Measurements from ENCODE around the gene KCNN1.

Gene KCNN1

DNA sequence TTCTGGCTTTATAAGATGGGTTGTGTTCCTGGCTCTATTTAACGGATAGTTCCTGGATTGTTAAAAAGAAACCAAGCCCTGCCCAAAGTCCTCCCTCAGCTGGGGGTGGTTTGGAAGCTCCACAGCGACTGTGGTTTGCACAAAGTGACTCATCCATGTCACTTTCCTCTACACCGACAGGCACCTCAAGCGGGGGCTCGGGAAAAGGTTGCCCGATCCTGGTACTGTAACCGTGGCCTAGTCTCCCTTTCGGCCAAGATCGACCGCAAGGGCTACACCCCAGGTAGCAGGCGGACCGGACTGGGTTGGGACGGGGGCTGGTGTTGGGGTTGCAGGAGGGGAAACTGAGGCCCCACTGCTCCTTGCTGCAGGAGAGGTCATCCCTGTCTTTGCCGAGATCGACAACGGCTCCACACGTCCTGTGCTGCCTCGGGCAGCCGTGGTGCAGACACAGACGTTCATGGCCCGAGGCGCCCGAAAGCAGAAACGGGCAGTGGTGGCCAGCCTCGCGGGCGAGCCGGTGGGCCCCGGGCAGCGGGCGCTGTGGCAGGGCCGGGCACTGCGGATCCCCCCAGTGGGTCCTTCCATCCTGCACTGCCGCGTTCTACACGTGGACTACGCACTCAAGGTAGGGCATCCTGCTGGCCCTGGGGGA, 42.6 kb downstream of the KCNN1 start:
- H3K9ac ChIP-seq (ENCODE audit: low read length), result no peak overlapping the region

DNA sequence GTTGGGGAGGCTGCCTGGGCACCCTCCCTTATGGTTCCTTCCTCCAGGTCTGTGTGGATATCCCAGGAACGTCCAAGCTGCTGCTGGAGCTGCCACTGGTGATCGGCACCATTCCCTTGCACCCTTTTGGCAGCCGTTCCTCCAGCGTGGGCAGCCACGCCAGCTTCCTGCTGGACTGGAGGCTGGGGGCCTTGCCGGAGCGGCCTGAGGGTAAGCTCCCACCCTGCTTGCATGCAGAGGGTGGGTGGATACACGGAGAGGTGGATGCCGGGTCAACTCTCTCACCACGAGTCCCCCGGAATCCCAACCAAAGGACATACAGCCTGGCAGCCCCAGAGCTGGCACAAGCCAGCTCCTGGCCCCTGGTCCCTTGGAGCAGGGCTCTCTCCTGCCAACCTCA, 43.2 kb downstream of the KCNN1 start:
- Histone ChIP-seq H3K79me2 (ENCODE audit: low read length) (peaks cover 8% of the 10 kb centered on the region; the same call in 1 of the 2 replicates), H3K4me2 (ENCODE audit: low read length) (no peak overlapping the region), H3K27me3 (ENCODE audit: low read depth, low read length) (no peaks in the 10 kb centered on the region), H3K4me1 (ENCODE audit: low read length) (peaks cover 9% of the 10 kb centered on the region), H3K9me3 (ENCODE audit: insufficient read depth, low read length) (no peaks in the 10 kb centered on the region), H3K36me3 (replicated peaks; ENCODE audit: low read depth, low read length) (peaks cover 55% of the 10 kb centered on the region), H2AFZ (ENCODE audit: low read depth, low read length) (no peak overlapping the region), H3K9ac (ENCODE audit: low read length) (no peak overlapping the region), H4K20me1 (ENCODE audit: insufficient read depth, low read length) (no peaks in the 10 kb centered on the region), H3K4me3 (ENCODE audit: low read length) (no peak overlapping the region), H3K27ac (ENCODE audit: low read length) (no peak overlapping the region)
- TF ChIP-seq, protein P1, sequence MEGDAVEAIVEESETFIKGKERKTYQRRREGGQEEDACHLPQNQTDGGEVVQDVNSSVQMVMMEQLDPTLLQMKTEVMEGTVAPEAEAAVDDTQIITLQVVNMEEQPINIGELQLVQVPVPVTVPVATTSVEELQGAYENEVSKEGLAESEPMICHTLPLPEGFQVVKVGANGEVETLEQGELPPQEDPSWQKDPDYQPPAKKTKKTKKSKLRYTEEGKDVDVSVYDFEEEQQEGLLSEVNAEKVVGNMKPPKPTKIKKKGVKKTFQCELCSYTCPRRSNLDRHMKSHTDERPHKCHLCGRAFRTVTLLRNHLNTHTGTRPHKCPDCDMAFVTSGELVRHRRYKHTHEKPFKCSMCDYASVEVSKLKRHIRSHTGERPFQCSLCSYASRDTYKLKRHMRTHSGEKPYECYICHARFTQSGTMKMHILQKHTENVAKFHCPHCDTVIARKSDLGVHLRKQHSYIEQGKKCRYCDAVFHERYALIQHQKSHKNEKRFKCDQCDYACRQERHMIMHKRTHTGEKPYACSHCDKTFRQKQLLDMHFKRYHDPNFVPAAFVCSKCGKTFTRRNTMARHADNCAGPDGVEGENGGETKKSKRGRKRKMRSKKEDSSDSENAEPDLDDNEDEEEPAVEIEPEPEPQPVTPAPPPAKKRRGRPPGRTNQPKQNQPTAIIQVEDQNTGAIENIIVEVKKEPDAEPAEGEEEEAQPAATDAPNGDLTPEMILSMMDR (IDR thresholded peaks at IDR 0.05; ENCODE audit: low read depth, low read length), result no peak
- TF ChIP-seq EZH2phosphoT487 (IDR thresholded peaks at IDR 0.05; ENCODE audit: low read depth), result no peak

More for the DNA sequence above, 42.6 kb downstream of the KCNN1 start:
- no peak overlapping the region for H3K4me3 ChIP-seq (ENCODE audit: low read length)
- peaks cover 8% of the 10 kb centered on the region; the same call in 1 of the 2 replicates for H3K79me2 ChIP-seq (ENCODE audit: low read length)
- no peaks in the 10 kb centered on the region for H3K27me3 ChIP-seq (ENCODE audit: low read depth, low read length)
- peaks cover 52% of the 10 kb centered on the region for H3K36me3 ChIP-seq (replicated peaks; ENCODE audit: low read depth, low read length)
- no peaks in the 10 kb centered on the region for H3K9me3 ChIP-seq (ENCODE audit: insufficient read depth, low read length)
- peaks cover 9% of the 10 kb centered on the region for H3K4me1 ChIP-seq (ENCODE audit: low read length)
- H3K4me2 ChIP-seq (ENCODE audit: low read length), result no peak overlapping the region
- no peak overlapping the region for H3K27ac ChIP-seq (ENCODE audit: low read length)
- no peaks in the 10 kb centered on the region for H4K20me1 ChIP-seq (ENCODE audit: insufficient read depth, low read length)
- no peak for TF ChIP-seq EZH2phosphoT487 (IDR thresholded peaks at IDR 0.05; ENCODE audit: low read depth)
- TF ChIP-seq, protein P1 (IDR thresholded peaks at IDR 0.05; ENCODE audit: low read depth, low read length), result no peak
- no peak overlapping the region for H2AFZ ChIP-seq (ENCODE audit: low read depth, low read length)

DNA sequence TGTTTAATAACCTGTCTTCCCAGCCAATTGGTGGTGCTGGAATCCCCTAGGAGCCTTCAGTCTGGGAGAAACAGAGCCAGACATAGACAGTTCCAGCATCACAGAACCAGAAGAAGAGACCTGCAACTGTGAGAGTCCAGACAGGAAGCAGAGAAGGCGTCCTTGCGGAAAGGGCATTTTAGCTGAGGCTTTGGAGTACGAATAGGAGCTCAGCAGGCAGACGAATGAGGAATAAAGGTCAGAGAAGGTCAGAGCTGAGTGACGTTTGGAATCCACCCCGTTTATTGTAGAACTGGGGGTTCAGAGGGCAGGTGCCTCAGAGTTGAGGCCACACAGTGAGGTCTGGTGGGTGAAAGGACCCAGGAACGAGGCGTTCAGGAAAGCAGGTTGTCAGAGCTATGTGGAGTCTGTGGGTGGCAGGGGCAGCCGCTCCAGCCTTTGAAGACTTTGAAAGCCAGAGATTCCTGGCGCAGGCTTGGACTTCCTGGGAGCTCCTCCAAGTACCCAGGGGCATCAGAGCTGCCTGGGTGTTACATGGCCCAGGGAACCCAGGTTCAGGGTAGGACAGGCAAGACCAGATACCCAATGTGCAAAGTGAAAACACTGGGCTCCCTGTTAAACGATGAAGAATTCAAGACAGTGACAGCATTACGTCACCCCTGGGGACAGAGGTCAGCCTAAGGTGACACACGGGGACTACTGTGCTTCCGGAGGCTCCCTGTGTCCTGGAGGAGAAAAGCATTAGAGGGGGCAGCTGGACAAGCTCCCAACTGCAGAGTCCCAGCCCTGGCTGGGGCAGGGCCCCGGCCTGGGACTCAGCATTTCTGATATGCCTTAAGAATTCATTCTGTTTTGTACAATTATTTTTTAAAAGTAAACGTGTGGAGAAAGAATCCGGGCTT, 46.6 kb downstream of the KCNN1 start:
- H3K27ac ChIP-seq (ENCODE audit: low read length), result no peak overlapping the region
- peaks cover 49% of the 10 kb centered on the region for H3K36me3 ChIP-seq (replicated peaks; ENCODE audit: low read depth, low read length)
- H3K79me2 ChIP-seq (ENCODE audit: low read length), result peaks cover 2% of the 10 kb centered on the region; the same call in 1 of the 2 replicates
- H2AFZ ChIP-seq (ENCODE audit: low read depth, low read length), result no peak overlapping the region
- no peaks in the 10 kb centered on the region for H3K9me3 ChIP-seq (ENCODE audit: insufficient read depth, low read length)
- H3K27me3 ChIP-seq (ENCODE audit: low read depth, low read length), result no peaks in the 10 kb centered on the region
- H3K4me2 ChIP-seq (ENCODE audit: low read length), result no peak overlapping the region
- no peak overlapping the region for H3K9ac ChIP-seq (ENCODE audit: low read length)
- no peaks in the 10 kb centered on the region for H4K20me1 ChIP-seq (ENCODE audit: insufficient read depth, low read length)
- H3K4me1 ChIP-seq (ENCODE audit: low read length), result no peaks in the 10 kb centered on the region
- H3K4me3 ChIP-seq (ENCODE audit: low read length), result no peak overlapping the region
- no peak for TF ChIP-seq EZH2phosphoT487 (IDR thresholded peaks at IDR 0.05; ENCODE audit: low read depth)
- TF ChIP-seq, protein P1 (IDR thresholded peaks at IDR 0.05; ENCODE audit: low read depth, low read length), result no peak

DNA sequence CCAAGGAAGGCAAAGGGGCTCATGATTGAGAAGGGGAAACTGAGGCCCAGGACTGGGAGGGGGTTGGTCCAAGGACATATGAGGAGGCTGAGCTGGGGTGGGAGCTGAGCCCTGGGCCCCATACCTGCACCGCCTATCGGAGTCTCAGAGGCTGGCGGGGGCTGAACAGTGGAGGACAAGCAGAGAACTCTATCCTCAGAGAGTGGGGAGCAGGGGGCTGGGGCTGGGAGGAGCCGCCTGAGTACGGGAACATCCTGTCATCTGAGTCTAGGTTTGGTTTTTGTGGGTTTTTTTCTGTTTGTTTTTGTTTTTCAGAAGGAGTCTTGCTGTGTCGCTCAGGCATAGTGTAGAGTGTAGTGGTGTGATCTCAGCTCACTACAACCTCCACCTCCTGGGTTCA, 47.3 kb downstream of the KCNN1 start:
- peaks cover 42% of the 10 kb centered on the region for H3K36me3 ChIP-seq (replicated peaks; ENCODE audit: low read depth, low read length)

More for the DNA sequence above, 47.3 kb downstream of the KCNN1 start:
- H3K79me2 ChIP-seq (ENCODE audit: low read length), result no peaks in the 10 kb centered on the region
- H3K9me3 ChIP-seq (ENCODE audit: insufficient read depth, low read length), result no peaks in the 10 kb centered on the region
- no peak overlapping the region for H3K9ac ChIP-seq (ENCODE audit: low read length)
- TF ChIP-seq, protein P1 (IDR thresholded peaks at IDR 0.05; ENCODE audit: low read depth, low read length), result no peak
- no peak for TF ChIP-seq EZH2phosphoT487 (IDR thresholded peaks at IDR 0.05; ENCODE audit: low read depth)
- H4K20me1 ChIP-seq (ENCODE audit: insufficient read depth, low read length), result no peaks in the 10 kb centered on the region
- no peaks in the 10 kb centered on the region for H3K4me1 ChIP-seq (ENCODE audit: low read length)
- H3K4me3 ChIP-seq (ENCODE audit: low read length), result no peak overlapping the region
- H3K27me3 ChIP-seq (ENCODE audit: low read depth, low read length), result no peaks in the 10 kb centered on the region
- H3K4me2 ChIP-seq (ENCODE audit: low read length), result no peak overlapping the region
- H2AFZ ChIP-seq (ENCODE audit: low read depth, low read length), result no peak overlapping the region
- no peak overlapping the region for H3K27ac ChIP-seq (ENCODE audit: low read length)

All from OCI-LY3 (cell line).